ENCODE data around the gene PSMC3. TPM values are rescaled to one million over a fixed set of nuclear protein-coding genes. Genes with fewer than 3 reads are reported as not detected.

PSMC3 gene
- total RNA-seq, 1 experiment from 2014 or later: 179 TPM

DNA sequence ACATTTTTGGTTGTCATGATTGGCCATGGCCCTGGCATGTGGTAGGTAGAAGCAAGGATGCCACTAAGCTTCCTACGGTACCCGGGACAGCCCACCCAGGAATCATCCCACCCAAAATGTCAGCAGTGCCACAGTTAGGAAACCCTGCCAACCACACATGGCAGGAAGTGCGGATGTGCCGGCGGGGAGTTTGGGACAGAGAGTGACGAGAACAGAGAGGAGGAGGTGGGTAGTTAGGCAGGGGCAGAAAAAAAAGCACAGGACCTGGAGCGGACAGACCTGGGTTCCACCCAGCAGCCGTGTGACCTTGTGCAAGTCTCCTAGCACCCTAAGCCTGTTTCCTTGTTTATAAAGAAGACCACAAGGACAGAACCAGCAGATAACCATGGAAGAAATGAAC is 51.2 kb downstream of the PSMC3 start:
- Histone ChIP-seq H2BK5ac (ENCODE audit: insufficient read length, low read length) (no peak overlapping the region), H4K20me1 (ENCODE audit: control insufficient read depth, insufficient read depth, insufficient read length) (no peaks in the 10 kb centered on the region), H3K27me3 (ENCODE audit: insufficient read depth, low read length) (no peaks in the 10 kb centered on the region), H2BK20ac (ENCODE audit: low read depth, low read length, poor library complexity, severe bottlenecking) (no peak overlapping the region), H2AFZ (ENCODE audit: low read length) (no peak overlapping the region), H3T11ph (ENCODE audit: low read length) (no peak overlapping the region), H4K8ac (replicated peaks; ENCODE audit: insufficient read length, low read depth, low read length) (no peak overlapping the region), H3K4me2 (ENCODE audit: insufficient read depth, insufficient read length, low read length) (no peak overlapping the region), H3K4me1 (ENCODE audit: insufficient read depth, low read length) (no peaks in the 10 kb centered on the region), H3K14ac (ENCODE audit: insufficient read depth, low read length) (no peak overlapping the region), H2BK120ac (ENCODE audit: low read depth, low read length, poor library complexity, severe bottlenecking) (no peak overlapping the region), H3K18ac (ENCODE audit: insufficient read length, low read depth, low read length) (no peak overlapping the region), H3K79me2 (ENCODE audit: insufficient read depth, low read length) (no peaks in the 10 kb centered on the region), H3K56ac (ENCODE audit: insufficient read length, low read depth, low read length) (no peak overlapping the region), H3K23me2 (ENCODE audit: insufficient read length, low read depth, low read length, poor library complexity, severe bottlenecking) (no peaks in the 10 kb centered on the region), H4K5ac (ENCODE audit: insufficient read length, low read depth, low read length) (no peak overlapping the region), H3K23ac (ENCODE audit: insufficient read length, low read depth, low read length) (no peak overlapping the region), H2BK12ac (ENCODE audit: insufficient read length, low read depth, low read length) (no peak overlapping the region), H4K91ac (ENCODE audit: insufficient read length, low read depth, low read length) (no peak overlapping the region), H2AK5ac (ENCODE audit: insufficient read length, low read length) (no peak overlapping the region), H3K9ac (ENCODE audit: extremely low read depth, insufficient read length, low read length) (no peak overlapping the region), H3K79me1 (ENCODE audit: insufficient read depth, low read depth, low read length, poor library complexity, severe bottlenecking) (no peaks in the 10 kb centered on the region), H3K9me3 (ENCODE audit: control insufficient read depth, low read depth, low read length) (no peaks in the 10 kb centered on the region), H3K27ac (ENCODE audit: insufficient read length, low read depth, low read length) (no peak overlapping the region), H2BK15ac (ENCODE audit: low read depth, low read length) (no peak overlapping the region), H3K4ac (ENCODE audit: low read depth, low read length) (no peak overlapping the region)
- no peak for DNase-seq
- TF ChIP-seq CTCF (conservative IDR thresholded peaks at IDR 0.05): no peak
- Mint-ChIP-seq H3K4me3 (no peak overlapping the region), H3K27me3 (ENCODE audit: low read depth) (no peaks in the 10 kb centered on the region), H3K9me3 (no peaks in the 10 kb centered on the region), H3K27ac (peak overlapping the region in 1 of 3 experiments; percentile 73; a peak in 1 of 7 replicates), H3K36me3 (ENCODE audit: insufficient read depth in 1 of 3, low read depth in 3 of 3) (no peaks in the 10 kb centered on the region), H3K4me1 (peaks cover 3 to 4% of the 10 kb centered on the region in 2 experiments; a peak in 3 of 4 replicates)
- WGBS (ENCODE audit: extremely low coverage, insufficient read length, low lambda C conversion rate): no CpG with 5 or more reads among the region's 8 CpGs
